Measurements from ENCODE around the gene IPCEF1.
A peak's percentile ranks its signal among the peaks of the same experiment; 100 is the strongest.

Gene IPCEF1

DNA sequence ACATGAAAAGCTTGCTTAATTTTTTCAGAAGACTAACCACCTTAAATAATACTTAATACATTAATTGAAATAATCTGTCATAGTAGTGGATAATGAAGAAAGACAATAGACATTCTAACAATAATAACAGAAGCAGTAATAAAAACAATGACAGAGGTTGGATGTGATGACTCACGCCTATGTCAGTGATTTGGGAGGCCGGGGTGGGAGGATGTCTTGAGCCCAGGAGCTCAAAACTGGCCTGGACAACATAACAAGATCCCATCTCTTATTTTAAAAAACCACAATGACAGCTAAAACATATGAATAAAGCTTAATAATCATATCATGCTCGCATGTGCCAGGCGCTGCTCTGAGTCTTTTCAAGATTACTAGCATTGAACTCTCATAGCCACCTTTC lies 105.5 kb downstream of the IPCEF1 start:
- H3K4me3 ChIP-seq (ENCODE audit: control insufficient read depth, low read depth, low read length), result no peak overlapping the region
- TF ChIP-seq, protein P1, sequence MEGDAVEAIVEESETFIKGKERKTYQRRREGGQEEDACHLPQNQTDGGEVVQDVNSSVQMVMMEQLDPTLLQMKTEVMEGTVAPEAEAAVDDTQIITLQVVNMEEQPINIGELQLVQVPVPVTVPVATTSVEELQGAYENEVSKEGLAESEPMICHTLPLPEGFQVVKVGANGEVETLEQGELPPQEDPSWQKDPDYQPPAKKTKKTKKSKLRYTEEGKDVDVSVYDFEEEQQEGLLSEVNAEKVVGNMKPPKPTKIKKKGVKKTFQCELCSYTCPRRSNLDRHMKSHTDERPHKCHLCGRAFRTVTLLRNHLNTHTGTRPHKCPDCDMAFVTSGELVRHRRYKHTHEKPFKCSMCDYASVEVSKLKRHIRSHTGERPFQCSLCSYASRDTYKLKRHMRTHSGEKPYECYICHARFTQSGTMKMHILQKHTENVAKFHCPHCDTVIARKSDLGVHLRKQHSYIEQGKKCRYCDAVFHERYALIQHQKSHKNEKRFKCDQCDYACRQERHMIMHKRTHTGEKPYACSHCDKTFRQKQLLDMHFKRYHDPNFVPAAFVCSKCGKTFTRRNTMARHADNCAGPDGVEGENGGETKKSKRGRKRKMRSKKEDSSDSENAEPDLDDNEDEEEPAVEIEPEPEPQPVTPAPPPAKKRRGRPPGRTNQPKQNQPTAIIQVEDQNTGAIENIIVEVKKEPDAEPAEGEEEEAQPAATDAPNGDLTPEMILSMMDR (conservative IDR thresholded peaks at IDR 0.05; ENCODE audit: control insufficient read depth, insufficient read depth, low read depth, low read length), result no peak
- peak; percentile 11 for DNase-seq (ENCODE audit: low read depth)

DNA sequence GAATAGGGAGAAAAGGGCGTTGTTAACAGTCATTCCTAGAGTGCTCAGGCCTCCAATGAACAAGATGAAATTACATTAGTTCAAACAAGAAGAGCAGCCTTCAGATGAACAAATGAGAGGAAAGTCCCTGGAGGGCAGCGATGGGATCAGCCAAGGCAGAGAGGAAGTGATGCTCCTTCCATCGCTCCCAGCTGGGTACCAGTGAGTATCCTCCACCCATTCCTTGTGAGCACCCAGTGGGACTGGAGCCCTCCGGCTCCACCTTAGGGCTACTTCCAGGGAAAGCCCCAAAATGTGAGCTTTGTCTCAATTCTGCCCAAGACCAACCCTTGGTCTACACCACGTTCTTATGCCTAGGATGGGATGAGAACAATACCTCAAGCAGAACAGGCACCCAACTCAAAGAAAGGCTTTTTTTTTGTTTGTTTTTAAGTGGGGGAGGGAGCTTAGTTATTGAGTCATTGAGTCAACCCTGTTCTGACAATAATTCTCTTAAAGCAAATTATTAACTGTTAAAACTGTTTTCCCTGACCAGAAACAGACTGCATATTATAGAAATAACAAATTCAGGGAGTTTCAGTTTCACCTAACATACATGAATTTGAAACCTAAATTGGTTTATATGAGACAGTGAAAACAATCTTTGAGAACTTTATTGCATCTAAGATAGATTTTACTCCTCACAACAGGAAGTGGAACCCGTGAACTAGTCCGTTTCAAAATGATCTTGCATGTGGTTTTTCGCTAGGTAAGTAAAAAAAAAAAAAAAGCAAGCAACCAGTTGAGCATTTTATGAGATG lies 106.9 kb downstream of the IPCEF1 start:
- no peak overlapping the region for H3K4me3 ChIP-seq (ENCODE audit: control insufficient read depth, low read depth, low read length)
- no peak for DNase-seq (ENCODE audit: low read depth)
- TF ChIP-seq, protein P1 (conservative IDR thresholded peaks at IDR 0.05; ENCODE audit: control insufficient read depth, insufficient read depth, low read depth, low read length), result no peak

- DNase-seq (ENCODE audit: low read depth), result no peak
- TF ChIP-seq, protein P1 (conservative IDR thresholded peaks at IDR 0.05; ENCODE audit: control insufficient read depth, insufficient read depth, low read depth, low read length), result no peak
- no peak overlapping the region for H3K4me3 ChIP-seq (ENCODE audit: control insufficient read depth, low read depth, low read length)
Observed at GRCh38 chr6:154247119-154247861, 109.3 kb downstream of the IPCEF1 start.

- TF ChIP-seq, protein P1 (conservative IDR thresholded peaks at IDR 0.05; ENCODE audit: control insufficient read depth, insufficient read depth, low read depth, low read length), result no peak
- DNase-seq (ENCODE audit: low read depth), result no peak
- no peak overlapping the region for H3K4me3 ChIP-seq (ENCODE audit: control insufficient read depth, low read depth, low read length)
Observed at GRCh38 chr6:154246723-154247118, 109.9 kb downstream of the IPCEF1 start.

GRCh38 chr6:154245506-154245905 lies 111.1 kb downstream of the IPCEF1 start:
- H3K4me3 ChIP-seq (ENCODE audit: control insufficient read depth, low read depth, low read length), result no peak overlapping the region

More at GRCh38 chr6:154245506-154245905, 111.1 kb downstream of the IPCEF1 start:
- no peak for DNase-seq (ENCODE audit: low read depth)
- TF ChIP-seq, protein P1 (conservative IDR thresholded peaks at IDR 0.05; ENCODE audit: control insufficient read depth, insufficient read depth, low read depth, low read length), result no peak

All from fibroblast of mammary gland (primary cell).